HCT116 (cell line): ENCODE results near the gene RMRP. TPM values are rescaled to one million over a fixed set of nuclear protein-coding genes. Genes with fewer than 3 reads are reported as not detected.
A peak's percentile ranks its signal among the peaks of the same experiment; 100 is the strongest.

ENCODE experiments used
- ATAC-seq: fragments of 200-7000 bp; cut with Tn5 transposase; 2 replicates; pipeline ENCODE4 v1.9.1; 2020; ENCODE audit warnings: mild to moderate bottlenecking, moderate library complexity
- BruUV-seq: library from RNA; stranded (reverse); fragments of 400-500 nt; replicated peaks from 2 replicates; lab custom pipeline; 2021; lab: Mats Ljungman, UMichigan
- CTCF ChIA-PET: fragments of 300-600 bp; sonication (Branson Sonifier 250); formaldehyde crosslinking; loops from one replicate; lab custom pipeline; 2021; ENCODE audit warnings: antibody characterized with exemption; lab: Charles Lee
- POLR2A ChIA-PET: fragments of 300-600, 350-600 bp; sonication (Branson Sonifier 250); formaldehyde crosslinking; loops from one replicate; lab custom pipeline; 2021; ENCODE audit warnings: antibody characterized with exemption; lab: Charles Lee
- RAD21 ChIA-PET, 2 experiments: fragments of 300-600 bp; sonication (Branson Sonifier 250); formaldehyde crosslinking; loops; one replicate each; lab custom pipeline; 2023; ENCODE audit warnings: low total read pairs in 2 of 2; ENCODE audit not compliant: uncharacterized antibody in 2 of 2, unreplicated experiment in 2 of 2, low non-redundant PET in 1 of 2; lab: Charles Lee
- DNase-seq: peaks from one replicate; pipeline ENCODE4 v3.0.0-alpha.2; 2010; ENCODE audit warnings: low read depth, low spot score
- H2AFZ ChIP-seq: fragments of 200-600 bp; shearing (Covaris generic), sonication (generic); 2 replicates; pipeline ENCODE4 v1.6.1; 2017; ENCODE audit warnings: low read depth, mixed run types, mixed read lengths, antibody characterized with exemption, low read length; ENCODE audit not compliant: poor library complexity, severe bottlenecking
- H3K27ac ChIP-seq: 2 replicates; pipeline ENCODE4 v1.5.1; 2012; ENCODE audit warnings: low read depth, low read length
- H3K27me3 ChIP-seq: fragments of 200-600 bp; sonication (generic); 2 replicates; pipeline ENCODE4 v1.6.1; 2016; ENCODE audit warnings: mixed run types, low read length, mixed read lengths; ENCODE audit not compliant: insufficient read depth
- H3K36me3 ChIP-seq, 2 experiments: fragments of 200-500 bp in 1 of 2; fragments of 200-600 bp in 1 of 2; sonication (Bioruptor generic) in 1 of 2; sonication (generic) in 1 of 2; 2 replicates each; pipeline versions ENCODE4 v1.5.1 to v1.6.1; 2014 to 2016; ENCODE audit warnings: low read length in 2 of 2, inconsistent platforms in 1 of 2, mixed read lengths in 1 of 2, mixed run types in 1 of 2; ENCODE audit not compliant: insufficient read depth in 2 of 2, control insufficient read depth in 1 of 2
- H3K4me1 ChIP-seq, 2 experiments: fragments of 200-600 bp in 1 of 2; sonication (generic) in 1 of 2; 2 replicates each; pipeline versions ENCODE4 v1.5.1 to v1.6.1; 2012 to 2017; ENCODE audit warnings: low read length in 2 of 2, inconsistent platforms in 1 of 2, mild to moderate bottlenecking in 1 of 2, mixed read lengths in 1 of 2, mixed run types in 1 of 2, moderate library complexity in 1 of 2; ENCODE audit not compliant: insufficient read depth in 2 of 2, control insufficient read depth in 1 of 2
- H3K4me2 ChIP-seq: fragments of 200-600 bp; sonication (generic); 2 replicates; pipeline ENCODE4 v1.6.1; 2017; ENCODE audit warnings: mixed run types, low read length, mixed read lengths
- H3K4me3 ChIP-seq, 2 experiments: fragments of 200-600 bp in 1 of 2; sonication (generic) in 1 of 2; replicated peaks in 1 of 2; 2 replicates each; pipeline ENCODE4 v1.5.1; 2011 to 2016; ENCODE audit warnings: low read length in 2 of 2, control low read depth in 1 of 2, low read depth in 1 of 2, mild to moderate bottlenecking in 1 of 2, mixed read lengths in 1 of 2, mixed run types in 1 of 2
- H3K79me2 ChIP-seq: fragments of 200-600 bp; sonication (generic); 2 replicates; pipeline ENCODE4 v1.6.1; 2017; ENCODE audit warnings: mild to moderate bottlenecking, mixed run types, low read length, moderate library complexity, mixed read lengths; ENCODE audit not compliant: insufficient read depth
- H3K9ac ChIP-seq: fragments of 200-600 bp; sonication (generic); 2 replicates; pipeline ENCODE4 v1.6.1; 2016; ENCODE audit warnings: low read length, mixed read lengths
- H3K9me2 ChIP-seq: fragments of 200-600 bp; sonication (generic), shearing (Covaris generic); 2 replicates; pipeline ENCODE4 v1.6.1; 2017; ENCODE audit warnings: mixed run types, mild to moderate bottlenecking, moderate library complexity; ENCODE audit not compliant: insufficient read depth
- H3K9me3 ChIP-seq, 2 experiments: fragments of 200-500 bp in 1 of 2; fragments of 200-600 bp in 1 of 2; sonication (Bioruptor generic) in 1 of 2; sonication (generic) in 1 of 2; 2 replicates each; pipeline ENCODE4 v1.6.1; 2014 to 2017; ENCODE audit warnings: low read length in 2 of 2, mixed read lengths in 2 of 2, inconsistent platforms in 1 of 2, low read depth in 1 of 2, mild to moderate bottlenecking in 1 of 2, mixed run types in 1 of 2, moderate library complexity in 1 of 2; ENCODE audit not compliant: control insufficient read depth in 1 of 2, insufficient read depth in 1 of 2
- H4K20me1 ChIP-seq: fragments of 200-600 bp; sonication (generic), shearing (Covaris generic); 2 replicates; pipeline ENCODE4 v1.6.1; 2017; ENCODE audit warnings: mixed run types, mild to moderate bottlenecking, moderate library complexity; ENCODE audit not compliant: insufficient read depth
- ATF3 ChIP-seq: IDR thresholded peaks from 2 replicates; pipeline ENCODE4 v1.6.1; 2012
- CTCF ChIP-seq, 3 experiments: fragments of 200-600 bp in 1 of 3; sonication (generic) in 1 of 3; IDR thresholded peaks in 2 of 3; conservative IDR thresholded peaks in 1 of 3; 2 replicates each; pipeline ENCODE4 v1.5.1; 2012 to 2017; ENCODE audit warnings: low read depth in 2 of 3, low read length in 2 of 3, antibody characterized with exemption in 1 of 3, borderline replicate concordance in 1 of 3, control low read depth in 1 of 3, mild to moderate bottlenecking in 1 of 3, mixed read lengths in 1 of 3, mixed run types in 1 of 3, moderate library complexity in 1 of 3; ENCODE audit not compliant: insufficient read depth in 1 of 3
- EGR1 ChIP-seq: IDR thresholded peaks from 2 replicates; pipeline ENCODE4 v1.6.1; 2012; ENCODE audit warnings: low read depth
- ELF1 ChIP-seq: IDR thresholded peaks from 2 replicates; pipeline ENCODE4 v1.6.1; 2012; ENCODE audit warnings: low read depth, borderline replicate concordance
- EZH2 ChIP-seq: fragments of 200-600 bp; sonication (generic); IDR thresholded peaks from 2 replicates; pipeline ENCODE4 v1.6.1; 2017; ENCODE audit warnings: antibody characterized with exemption, mixed run types
- EZH2phosphoT487 ChIP-seq: fragments of 200-600 bp; IDR thresholded peaks from 2 replicates; pipeline ENCODE4 v1.6.1; 2018; ENCODE audit warnings: antibody characterized with exemption, borderline replicate concordance
- FOSL1 ChIP-seq: IDR thresholded peaks from 2 replicates; pipeline ENCODE4 v1.6.1; 2012; ENCODE audit warnings: low read depth
- JUND ChIP-seq: IDR thresholded peaks from 2 replicates; pipeline ENCODE4 v1.6.1; 2012
- POLR2A ChIP-seq: IDR thresholded peaks from 2 replicates; pipeline ENCODE4 v1.7.0; 2011; ENCODE audit warnings: borderline replicate concordance; ENCODE audit not compliant: insufficient read depth, insufficient read length; ENCODE audit errors: extremely low read depth
- POLR2AphosphoS5 ChIP-seq: IDR thresholded peaks from 2 replicates; pipeline ENCODE4 v1.6.1; 2011; ENCODE audit warnings: mild to moderate bottlenecking, low read depth, low read length, moderate library complexity
- RAD21 ChIP-seq: IDR thresholded peaks from 2 replicates; pipeline ENCODE4 v1.6.1; 2012; ENCODE audit warnings: low read depth, mild to moderate bottlenecking
- SIN3A ChIP-seq: IDR thresholded peaks from 2 replicates; pipeline ENCODE4 v1.6.1; 2012; ENCODE audit warnings: low read depth
- SP1 ChIP-seq: IDR thresholded peaks from 2 replicates; pipeline ENCODE4 v1.6.1; 2012; ENCODE audit warnings: low read depth
- SRF ChIP-seq: IDR thresholded peaks from 2 replicates; pipeline ENCODE4 v1.6.1; 2012; ENCODE audit warnings: low read depth
- TCF7L2 ChIP-seq: IDR thresholded peaks from 2 replicates; pipeline ENCODE4 v1.7.0; 2011; ENCODE audit warnings: borderline replicate concordance, inconsistent platforms; ENCODE audit not compliant: insufficient read depth, insufficient read length; ENCODE audit errors: extremely low read depth
- YY1 ChIP-seq: IDR thresholded peaks from 2 replicates; pipeline ENCODE4 v1.6.1; 2011; ENCODE audit warnings: low read length, low read depth, moderate library complexity, mild to moderate bottlenecking; ENCODE audit not compliant: insufficient replicate concordance; ENCODE audit errors: extremely low read depth
- ZFX ChIP-seq: fragments of 450-650 bp; IDR thresholded peaks from 2 replicates; pipeline ENCODE4 v1.6.1; 2017
- ZNF274 ChIP-seq: fragments of 200-500 bp; sonication (Bioruptor generic); IDR thresholded peaks from 2 replicates; pipeline ENCODE4 v1.6.1; 2014; ENCODE audit warnings: mild to moderate bottlenecking, low read depth, low read length, inconsistent platforms
- intact Hi-C: fragments of 100-400 bp; cut with micrococcal nuclease; formaldehyde crosslinking; loops from 2 replicates; pipeline ENCODE4 v1.10.0; 2022
- total RNA-seq: library from RNA; stranded (reverse); gene quantifications from one replicate; pipeline ENCODE4 v1.2.1, GENCODE V29; 2021; ENCODE audit not compliant: unreplicated experiment
- TF ChIP-seq, protein P1 (sequence below): IDR thresholded peaks from 2 replicates; pipeline ENCODE4 v1.6.1; 2011; ENCODE audit warnings: mild to moderate bottlenecking, low read length, moderate library complexity; ENCODE audit not compliant: insufficient replicate concordance; ENCODE audit errors: extremely low read depth
- TF ChIP-seq, protein P2 (sequence below): IDR thresholded peaks from 2 replicates; pipeline ENCODE4 v1.6.1; 2012

The RMRP gene
- total RNA-seq, 1 experiment from 2014 or later: 30,969 TPM

DNA sequence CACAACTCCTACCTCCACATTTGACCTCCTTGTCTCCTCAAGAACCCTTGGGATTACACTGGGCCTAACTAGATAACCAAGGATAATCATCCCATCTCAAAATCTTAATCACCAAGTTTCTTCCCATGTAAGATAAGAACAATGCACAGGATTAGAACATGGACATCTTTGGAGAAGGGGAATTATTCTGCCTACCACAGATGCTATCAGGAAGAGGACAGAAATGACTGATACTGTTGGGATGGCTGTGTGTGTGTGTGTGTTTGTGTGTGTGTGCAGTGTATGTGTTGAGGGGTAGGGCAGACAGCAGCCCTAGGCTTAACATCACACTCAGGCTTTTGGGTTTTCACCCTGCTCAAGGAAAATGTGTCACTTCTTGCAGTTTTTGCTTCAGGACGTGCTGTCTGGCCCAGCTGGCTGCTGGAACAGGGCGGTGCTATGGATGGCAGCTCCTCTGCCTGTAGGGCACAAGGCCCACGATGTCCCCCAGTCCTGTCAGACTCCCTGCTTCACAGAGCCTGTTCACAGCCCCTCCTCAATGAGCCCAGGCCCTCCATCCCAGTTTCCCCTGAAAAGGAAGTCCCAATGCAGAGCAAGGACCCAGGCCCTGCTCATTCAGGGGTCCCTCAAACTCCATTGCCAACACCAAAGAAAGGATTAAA is 23.7 kb upstream of the RMRP start:
- no peak for DNase-seq
- intact Hi-C loops: no loop called here
- H3K4me3 ChIP-seq: no peak overlapping the region
- no peak for TF ChIP-seq EZH2
- TF ChIP-seq YY1: no peak
- TF ChIP-seq SIN3A: no peak
- TF ChIP-seq EZH2phosphoT487: no peak
- no peak for TF ChIP-seq ZFX
- no peak for TF ChIP-seq JUND
- no peak for TF ChIP-seq ATF3
- no peak for TF ChIP-seq FOSL1
- TF ChIP-seq, protein P1, sequence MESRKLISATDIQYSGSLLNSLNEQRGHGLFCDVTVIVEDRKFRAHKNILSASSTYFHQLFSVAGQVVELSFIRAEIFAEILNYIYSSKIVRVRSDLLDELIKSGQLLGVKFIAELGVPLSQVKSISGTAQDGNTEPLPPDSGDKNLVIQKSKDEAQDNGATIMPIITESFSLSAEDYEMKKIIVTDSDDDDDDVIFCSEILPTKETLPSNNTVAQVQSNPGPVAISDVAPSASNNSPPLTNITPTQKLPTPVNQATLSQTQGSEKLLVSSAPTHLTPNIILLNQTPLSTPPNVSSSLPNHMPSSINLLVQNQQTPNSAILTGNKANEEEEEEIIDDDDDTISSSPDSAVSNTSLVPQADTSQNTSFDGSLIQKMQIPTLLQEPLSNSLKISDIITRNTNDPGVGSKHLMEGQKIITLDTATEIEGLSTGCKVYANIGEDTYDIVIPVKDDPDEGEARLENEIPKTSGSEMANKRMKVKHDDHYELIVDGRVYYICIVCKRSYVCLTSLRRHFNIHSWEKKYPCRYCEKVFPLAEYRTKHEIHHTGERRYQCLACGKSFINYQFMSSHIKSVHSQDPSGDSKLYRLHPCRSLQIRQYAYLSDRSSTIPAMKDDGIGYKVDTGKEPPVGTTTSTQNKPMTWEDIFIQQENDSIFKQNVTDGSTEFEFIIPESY: no peak
- no peak for TF ChIP-seq ELF1
- TF ChIP-seq POLR2A: no peak
- no peak for TF ChIP-seq SRF
- no peak for TF ChIP-seq SP1
- no peak for TF ChIP-seq EGR1
- TF ChIP-seq RAD21: no peak
- TF ChIP-seq TCF7L2: no peak
- TF ChIP-seq, protein P2, sequence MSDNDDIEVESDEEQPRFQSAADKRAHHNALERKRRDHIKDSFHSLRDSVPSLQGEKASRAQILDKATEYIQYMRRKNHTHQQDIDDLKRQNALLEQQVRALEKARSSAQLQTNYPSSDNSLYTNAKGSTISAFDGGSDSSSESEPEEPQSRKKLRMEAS: no peak
- TF ChIP-seq CTCF (IDR thresholded peaks at IDR 0.05 in 2 of 3, conservative IDR thresholded peaks at IDR 0.05 in 1 of 3; ENCODE audit: borderline replicate concordance in 1 of 3, insufficient read depth in 1 of 3, low read depth in 2 of 3, low read length in 2 of 3): no peak
- TF ChIP-seq ZNF274: no peak
- TF ChIP-seq POLR2AphosphoS5: no peak
- TF ChIP-seq, all 23 proteins: peak for 0
- no peaks in the 10 kb centered on the region for H3K9me2 ChIP-seq
- no peaks in the 10 kb centered on the region for H4K20me1 ChIP-seq
- H3K4me2 ChIP-seq: no peak overlapping the region
- no peak overlapping the region for H3K9ac ChIP-seq
- no peak overlapping the region for H2AFZ ChIP-seq
- ChIA-PET POLR2A (interaction anchor here (2.3 kb wide), 1 partner anchor 8 kb away, joined by 15 read pairs; the partner anchor contains the start of gene TPM2), RAD21 (no interaction called here), CTCF (no interaction called here)
- H3K36me3 ChIP-seq: peaks cover 36 to 44% of the 10 kb centered on the region in 2 experiments; a peak in 3 of 4 replicates
- peaks cover 12% of the 10 kb centered on the region; the same call in 1 of the 2 replicates for H3K79me2 ChIP-seq
- no peak overlapping the region for H3K27ac ChIP-seq
- no peaks in the 10 kb centered on the region for H3K9me3 ChIP-seq
- ATAC-seq: peak; percentile 31
- no peaks in the 10 kb centered on the region for H3K4me1 ChIP-seq
- no TSS peak for BruUV-seq
- H3K27me3 ChIP-seq: no peaks in the 10 kb centered on the region
